HS-27A (cell line): ENCODE measurements around the gene EXOSC2.

Experiments
- DNase-seq: peaks from one replicate; pipeline ENCODE4 v3.0.0-alpha.2; 2012; ENCODE audit warnings: low read depth, missing footprints

EXOSC2 gene

DNA sequence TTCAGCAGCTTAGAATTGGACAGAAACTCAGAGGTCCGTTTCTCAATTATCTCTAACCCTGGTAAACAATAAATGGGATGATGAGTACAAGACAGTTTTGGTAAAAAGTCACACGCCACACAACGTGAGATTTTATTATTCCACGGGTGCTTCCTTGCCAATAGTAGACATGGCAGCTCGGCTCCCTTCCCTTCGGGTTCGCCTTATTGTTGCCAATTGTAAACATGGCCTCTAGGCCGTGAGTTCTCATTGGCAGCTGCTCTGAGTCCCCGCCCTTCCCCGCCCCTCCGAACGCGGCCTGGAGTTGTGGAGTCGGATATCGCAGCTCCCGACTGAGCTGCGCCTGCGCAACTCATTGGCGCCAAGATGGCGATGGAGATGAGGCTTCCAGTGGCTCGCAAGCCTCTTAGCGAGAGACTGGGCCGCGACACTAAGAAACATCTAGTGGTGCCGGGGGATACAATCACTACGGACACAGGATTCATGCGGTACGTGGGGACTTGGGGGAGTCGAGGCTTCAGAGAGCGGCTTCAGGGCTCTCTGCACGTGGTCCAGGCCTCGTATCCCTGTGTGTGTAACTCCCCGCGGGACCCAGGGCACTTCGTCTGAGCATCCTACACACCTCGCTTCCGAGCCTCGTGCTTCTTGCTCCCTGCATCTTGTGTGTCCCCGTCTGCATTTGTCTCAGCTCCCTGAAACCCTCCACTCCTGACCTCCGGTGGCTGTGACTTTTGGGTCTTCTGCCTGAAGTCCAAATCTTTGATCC lies at the start of gene EXOSC2:
Gene EXOSC2 (plus strand): TSS at position 355 of the 766 bp plus-strand sequence. CDS start 12 bp downstream, at position 367.
- DNase-seq = peak; percentile 97

DNA sequence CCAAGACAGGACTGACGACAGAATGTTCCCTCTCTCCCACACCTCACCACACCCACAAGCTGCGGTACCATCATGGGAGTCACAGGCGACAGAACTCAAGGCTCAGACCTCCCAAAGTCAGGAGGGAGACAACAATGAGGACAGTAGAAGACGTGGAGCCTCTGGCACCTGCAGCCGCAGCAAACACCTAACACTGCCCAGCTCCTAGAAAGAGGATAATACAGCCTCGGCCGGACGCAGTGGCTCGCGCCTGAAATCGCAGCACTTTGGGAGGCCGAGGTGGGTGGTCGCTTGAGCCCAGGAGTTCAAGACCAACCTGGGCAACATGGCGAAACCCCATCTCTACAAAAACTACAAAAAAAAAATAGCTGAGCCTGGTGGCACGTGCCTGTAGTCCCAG lies 42.4 kb upstream of the EXOSC2 start:
- no peak for DNase-seq

DNA sequence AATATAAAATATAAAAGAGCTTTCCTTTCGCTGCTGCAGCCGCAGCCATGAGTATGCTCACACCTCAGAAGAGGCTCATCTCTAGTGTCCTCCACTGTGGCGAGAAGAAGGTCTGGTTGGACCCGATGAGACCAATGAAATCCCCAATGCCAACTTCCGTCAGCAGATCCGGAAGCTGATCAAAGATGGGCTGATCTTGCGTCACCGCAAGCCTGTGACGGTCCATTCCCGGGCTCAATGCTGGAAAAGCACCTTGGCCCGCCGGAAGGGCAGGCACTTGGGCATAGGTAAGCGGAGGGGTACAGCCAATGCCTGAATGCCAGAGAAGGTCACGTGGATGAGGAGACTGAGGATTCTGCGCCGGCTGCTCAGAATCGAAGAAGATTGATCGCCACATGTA lies 41.8 kb upstream of the EXOSC2 start:
- DNase-seq = no peak

- no peak for DNase-seq
Measured at GRCh38 chr9:130654879-130655278, 38.7 kb upstream of the EXOSC2 start.

DNA sequence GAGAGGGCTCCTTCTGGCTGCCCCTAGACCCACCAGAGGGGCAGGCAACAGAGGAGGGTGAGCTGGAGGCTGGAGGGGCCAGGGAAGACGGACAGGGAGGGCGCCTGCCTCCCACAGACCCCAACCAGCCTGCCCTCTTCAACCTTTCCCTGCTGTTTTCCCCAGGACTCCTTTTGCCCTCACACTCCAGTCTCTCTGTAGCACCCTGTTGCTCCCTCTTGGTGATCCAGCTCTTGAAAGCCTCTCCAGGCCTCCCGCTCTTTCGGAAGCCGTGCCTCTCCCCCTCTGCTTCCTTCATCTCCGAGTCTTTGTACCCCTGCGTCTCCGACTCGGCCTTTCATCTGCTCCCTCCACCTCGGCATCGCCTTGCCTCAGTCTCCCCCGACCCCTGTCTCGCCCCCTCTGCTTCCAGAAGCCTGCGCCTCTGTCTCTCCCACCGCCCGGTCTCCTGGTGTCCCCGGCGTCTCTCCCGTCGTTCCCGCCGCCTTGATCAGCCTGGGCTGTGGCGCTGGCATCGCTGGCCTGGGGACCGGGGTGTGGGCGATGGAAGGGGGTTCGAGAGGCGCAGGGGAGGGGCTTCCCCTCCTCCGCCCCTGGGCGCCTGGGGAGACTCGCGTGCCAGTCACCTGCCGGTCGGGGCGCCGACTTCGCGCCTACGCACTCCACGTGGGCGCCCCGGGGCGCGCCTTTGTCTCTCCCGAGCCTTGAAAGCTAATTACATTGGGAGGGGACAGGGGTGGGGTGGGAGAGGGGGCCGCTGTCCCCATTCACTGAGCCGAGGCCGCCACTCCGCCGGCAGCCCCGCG lies 34.5 kb upstream of the EXOSC2 start:
- no peak for DNase-seq

- no peak for DNase-seq
Measured at GRCh38 chr9:130659699-130660248, 33.8 kb upstream of the EXOSC2 start.

GRCh38 chr9:130660326-130660682 lies 33.3 kb upstream of the EXOSC2 start:
- no peak for DNase-seq

- no peak for DNase-seq
Measured at GRCh38 chr9:130660683-130661450, 32.7 kb upstream of the EXOSC2 start.

- no peak for DNase-seq
Measured at GRCh38 chr9:130661451-130662098, 32.0 kb upstream of the EXOSC2 start.

DNA sequence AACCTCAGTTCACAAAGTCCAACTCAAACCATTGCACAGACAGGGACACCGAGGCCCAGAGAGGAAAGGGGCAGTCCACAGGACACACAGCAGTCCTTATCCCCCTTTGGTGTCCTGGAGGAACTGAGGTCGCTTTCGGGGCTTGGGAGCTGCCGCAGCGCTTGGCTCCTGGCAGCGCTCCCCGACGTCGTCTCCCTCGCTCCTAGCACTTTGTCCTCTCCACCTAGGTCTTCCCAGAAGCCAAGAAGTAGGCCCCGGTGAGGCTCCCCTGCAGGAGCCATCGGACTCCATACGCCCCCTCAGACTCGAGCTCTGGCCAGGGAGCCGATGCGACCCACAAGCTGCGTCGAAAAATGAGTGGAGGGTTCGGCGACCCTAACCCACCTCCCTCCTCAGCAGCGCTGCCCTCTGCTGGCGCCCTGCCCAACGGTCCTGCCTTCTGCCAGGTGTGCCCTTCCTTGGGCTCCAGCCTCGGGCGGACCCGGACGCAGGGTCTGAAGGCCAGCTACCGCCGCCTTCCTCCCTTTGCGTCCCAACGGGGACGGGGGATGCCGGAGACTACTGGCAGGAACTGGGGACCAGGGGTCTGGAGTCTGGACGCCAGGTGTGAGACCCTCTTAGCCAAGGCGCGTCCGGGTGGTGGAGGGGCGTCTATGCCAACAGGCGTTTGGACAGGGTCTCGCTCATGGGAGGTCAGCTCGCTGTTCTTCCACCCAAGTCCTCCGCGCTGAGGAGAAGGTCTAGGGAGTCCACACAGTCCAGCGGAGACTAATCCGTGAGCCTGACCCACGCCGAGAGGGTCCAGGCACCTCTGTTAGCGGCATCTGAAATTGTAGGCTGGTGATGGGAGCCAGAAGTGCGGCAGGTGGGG lies 31.2 kb upstream of the EXOSC2 start:
- DNase-seq = no peak

DNA sequence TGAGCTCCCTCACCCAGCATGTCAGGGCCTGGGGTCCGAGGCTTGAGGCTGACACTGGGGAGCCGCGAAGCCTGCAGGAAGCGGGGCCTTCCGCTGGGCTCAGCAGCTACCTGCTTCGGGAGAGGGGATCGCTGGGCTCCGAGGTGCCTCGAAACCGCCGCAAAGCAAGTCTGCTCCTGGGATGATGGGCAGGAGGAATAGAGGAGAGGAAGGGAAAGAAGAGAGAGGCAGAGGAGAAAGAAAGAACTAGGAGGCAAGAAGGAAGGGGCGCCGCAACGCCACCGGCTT lies 30.7 kb upstream of the EXOSC2 start:
- no peak for DNase-seq

GRCh38 chr9:130663258-130663976 lies 30.2 kb upstream of the EXOSC2 start:
- DNase-seq = no peak

DNA sequence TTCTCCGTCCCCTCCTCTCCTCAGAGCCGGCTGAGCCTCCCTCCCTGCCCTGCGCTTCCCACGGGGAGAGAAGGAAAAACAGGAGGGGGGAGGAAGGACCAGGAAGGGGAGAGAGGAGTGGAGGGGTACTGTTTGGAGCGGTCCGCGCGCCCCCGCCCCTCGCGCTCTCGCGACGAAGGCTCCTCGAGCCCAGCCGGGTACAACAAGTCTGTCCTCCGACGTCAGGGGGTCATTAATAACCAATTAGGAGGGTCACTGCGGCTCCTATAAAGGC lies 29.7 kb upstream of the EXOSC2 start:
- DNase-seq = no peak

GRCh38 chr9:130664251-130665028 lies 29.1 kb upstream of the EXOSC2 start, which contains the start of gene PRDM12:
Gene PRDM12 (plus strand): TSS chr9:130664594. CDS start chr9:130664654, 60 bp downstream.
- DNase-seq = no peak

DNA sequence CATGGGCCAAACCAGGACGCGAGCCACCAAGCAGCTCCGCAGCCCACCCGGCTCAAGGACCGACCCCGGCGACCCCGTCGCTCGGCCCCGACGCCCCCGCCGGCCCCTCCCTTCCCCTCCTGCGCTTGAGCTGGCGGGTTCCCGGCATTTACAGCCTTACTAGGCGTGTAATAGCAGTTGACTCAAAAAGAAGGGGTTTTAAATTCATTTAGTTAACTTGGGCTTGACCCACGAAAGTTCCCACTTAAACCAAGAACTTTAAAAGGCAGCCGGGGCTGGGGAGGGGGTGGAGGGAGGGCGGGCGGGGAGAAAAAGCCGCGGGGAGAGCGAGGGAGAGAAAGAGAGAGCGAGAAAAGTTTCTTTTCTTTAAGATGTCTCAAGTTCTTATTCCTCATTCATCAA lies 28.6 kb upstream of the EXOSC2 start:
- DNase-seq = no peak

DNA sequence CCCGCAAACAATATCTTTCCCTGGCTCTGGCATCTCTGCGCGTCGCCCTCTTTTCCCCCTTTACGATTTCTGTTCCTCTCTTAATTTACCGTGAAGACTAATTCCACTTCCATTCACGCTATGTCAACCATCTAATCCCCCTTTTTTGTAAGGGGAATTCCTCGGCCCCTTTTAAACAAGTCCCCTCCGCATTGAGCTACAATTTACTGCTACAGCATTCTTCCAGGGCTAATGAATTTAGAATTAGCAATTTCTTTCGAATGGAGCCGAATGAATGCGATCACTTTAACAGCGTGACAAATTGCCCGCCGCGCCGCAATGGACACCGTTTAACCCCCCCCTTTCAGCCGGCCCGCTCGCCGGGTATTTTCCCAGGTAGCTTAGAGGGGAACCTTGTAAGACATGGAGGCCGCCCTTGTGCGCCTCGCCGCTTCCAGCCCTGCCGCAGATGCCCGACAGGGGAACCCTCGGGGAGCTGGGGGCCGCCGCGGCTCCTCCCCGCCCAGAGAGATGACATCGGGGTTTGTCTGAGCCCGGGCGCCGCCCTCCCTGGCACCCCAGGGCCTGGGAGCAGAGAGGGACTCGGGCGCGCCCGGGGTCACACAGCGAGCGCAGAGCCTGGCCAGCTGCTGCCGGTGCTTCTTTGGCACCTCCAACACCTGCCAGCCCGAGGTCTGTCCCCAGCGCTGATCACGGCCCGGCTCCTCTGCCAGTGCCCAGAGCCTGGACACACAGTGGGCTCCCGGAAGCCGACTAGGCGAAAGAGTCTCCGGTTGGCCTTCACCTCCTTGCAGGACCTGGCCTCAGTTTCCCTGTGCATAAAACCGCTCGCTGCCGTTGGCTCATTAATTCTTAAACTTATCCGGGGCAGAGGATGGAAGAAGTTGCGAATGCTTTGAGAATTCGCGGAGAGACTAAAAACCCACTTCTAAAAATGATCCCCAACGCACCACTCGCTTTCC lies 27.9 kb upstream of the EXOSC2 start:
- DNase-seq = no peak

DNA sequence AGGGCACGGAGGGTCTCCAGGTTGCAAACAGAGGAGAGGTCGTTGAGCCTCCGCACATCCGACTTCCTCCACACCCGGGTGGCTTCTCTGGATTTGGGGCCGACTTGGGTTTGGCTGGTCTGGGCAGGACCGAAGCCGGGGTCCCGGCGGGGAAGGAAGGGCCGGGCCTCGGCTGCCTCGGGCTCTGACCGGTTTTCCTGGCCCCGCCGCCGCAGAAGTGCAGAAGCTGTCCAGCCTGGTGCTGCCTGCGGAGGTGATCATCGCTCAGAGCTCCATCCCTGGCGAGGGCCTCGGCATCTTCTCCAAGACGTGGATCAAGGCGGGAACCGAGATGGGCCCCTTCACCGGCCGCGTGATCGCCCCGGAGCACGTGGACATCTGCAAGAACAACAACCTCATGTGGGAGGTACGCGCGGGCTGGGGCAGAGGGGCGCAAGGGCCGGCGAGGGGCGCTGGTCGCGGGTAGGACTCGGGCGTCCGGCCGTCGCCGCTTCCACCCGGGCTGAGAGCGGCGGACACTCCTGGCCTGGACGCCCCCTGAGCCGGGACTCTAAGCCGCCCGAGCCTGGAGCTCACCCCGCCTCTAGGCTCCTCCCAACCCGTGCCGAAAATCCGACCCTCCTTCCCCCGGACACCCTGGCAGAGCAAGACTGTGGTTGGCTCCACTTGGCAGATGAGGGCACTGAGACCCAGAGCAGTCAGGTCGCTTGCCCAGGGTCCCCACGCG lies 27.0 kb upstream of the EXOSC2 start:
- DNase-seq = no peak

DNA sequence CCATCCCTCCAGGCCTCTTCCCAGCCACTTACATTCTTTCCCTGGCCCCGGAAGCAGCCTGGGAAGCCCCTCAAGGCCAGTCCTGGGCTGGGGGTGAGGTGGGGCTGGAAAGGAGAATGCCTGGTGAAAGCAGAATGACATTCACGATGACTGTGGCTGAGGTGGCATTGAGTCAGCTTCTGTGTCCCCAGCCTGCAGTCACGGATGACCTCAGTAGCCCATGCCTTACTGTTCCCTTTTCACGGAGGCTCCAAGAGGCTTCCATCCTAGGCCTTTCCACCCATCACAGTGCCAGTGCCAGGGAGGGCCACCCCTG lies 26.5 kb upstream of the EXOSC2 start:
- no peak for DNase-seq
